SKM-1 treated with dmso at 0.1 percent for 144 hours (cell line): ENCODE measurements around the gene ARTN.

ENCODE experiments used
- DNase-seq: peaks from one replicate; lab custom pipeline; 2025; ENCODE audit not compliant: unreplicated experiment; lab: John Stamatoyannopoulos, UW

The ARTN gene

DNA sequence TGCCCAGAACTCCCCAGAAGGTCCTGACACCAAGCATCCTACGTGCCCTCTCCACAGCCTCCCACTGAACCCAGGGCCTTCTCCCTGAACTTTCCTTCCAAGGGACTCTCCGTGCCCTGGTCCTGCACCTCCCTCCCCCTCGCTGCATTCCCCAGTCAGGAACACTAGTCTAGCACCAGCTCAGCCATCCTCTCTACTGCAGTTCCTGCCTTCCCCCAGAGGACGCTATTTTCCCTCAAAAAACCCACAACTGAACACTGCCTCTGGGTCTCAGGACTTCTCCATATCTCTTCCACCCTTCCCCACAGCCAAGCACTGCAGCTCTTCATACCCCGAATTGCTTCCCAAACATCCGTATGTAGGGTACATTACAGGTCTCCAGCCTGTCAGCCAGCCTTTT is 12.6 kb upstream of the ARTN start:
- DNase-seq, result no peak

GRCh38 chr1:43924516-43924915 is 9.1 kb upstream of the ARTN start:
- no peak for DNase-seq

GRCh38 chr1:43925846-43926245 is 7.8 kb upstream of the ARTN start:
- DNase-seq, result no peak

DNA sequence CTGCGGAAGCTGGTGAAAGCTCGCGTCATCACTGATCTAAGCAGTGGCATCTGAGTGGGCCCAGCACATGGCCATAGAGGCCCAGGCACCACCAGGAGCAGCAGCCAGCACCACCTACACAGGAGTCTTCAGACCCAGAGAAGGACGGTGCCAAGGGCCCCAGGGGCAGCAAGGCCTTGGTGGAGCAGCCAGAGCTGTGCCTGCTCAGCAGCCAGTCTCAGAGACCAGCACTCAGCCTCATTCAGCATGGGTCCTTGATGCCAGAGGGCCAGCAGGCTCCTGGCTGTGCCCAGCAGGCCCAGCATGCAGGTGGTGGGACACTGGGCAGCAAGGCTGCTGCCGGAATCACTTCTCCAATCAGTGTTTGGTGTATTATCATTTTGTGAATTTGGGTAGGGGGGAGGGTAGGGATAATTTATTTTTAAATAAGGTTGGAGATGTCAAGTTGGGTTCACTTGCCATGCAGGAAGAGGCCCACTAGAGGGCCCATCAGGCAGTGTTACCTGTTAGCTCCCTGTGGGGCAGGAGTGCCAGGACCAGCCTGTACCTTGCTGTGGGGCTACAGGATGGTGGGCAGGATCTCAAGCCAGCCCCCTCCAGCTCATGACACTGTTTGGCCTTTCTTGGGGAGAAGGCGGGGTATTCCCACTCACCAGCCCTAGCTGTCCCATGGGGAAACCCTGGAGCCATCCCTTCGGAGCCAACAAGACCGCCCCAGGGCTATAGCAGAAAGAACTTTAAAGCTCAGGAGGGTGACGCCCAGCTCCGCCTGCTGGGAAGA is 3.2 kb upstream of the ARTN start:
- no peak for DNase-seq

DNA sequence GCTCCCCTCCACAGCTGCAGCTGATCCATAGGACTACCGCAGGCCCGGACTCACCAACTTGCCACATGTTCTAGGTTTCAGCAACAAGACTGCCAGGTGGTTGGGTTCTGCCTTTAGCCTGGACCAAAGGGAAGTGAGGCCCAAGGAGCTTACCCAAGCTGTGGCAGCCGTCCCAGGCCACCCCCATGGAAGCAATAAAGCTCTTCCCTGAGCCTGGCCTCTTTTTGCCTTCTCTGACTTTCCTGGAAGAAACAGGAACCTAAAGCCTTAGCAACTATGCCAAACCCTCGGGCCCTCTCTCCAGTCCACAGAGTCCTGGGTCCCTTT is 2.7 kb upstream of the ARTN start:
- DNase-seq, result no peak

GRCh38 chr1:43931711-43932660 is 1.6 kb upstream of the ARTN start:
- DNase-seq, result no peak

- DNase-seq, result no peak
Measured at GRCh38 chr1:43932786-43933385, 715 bp upstream of the ARTN start.

DNA sequence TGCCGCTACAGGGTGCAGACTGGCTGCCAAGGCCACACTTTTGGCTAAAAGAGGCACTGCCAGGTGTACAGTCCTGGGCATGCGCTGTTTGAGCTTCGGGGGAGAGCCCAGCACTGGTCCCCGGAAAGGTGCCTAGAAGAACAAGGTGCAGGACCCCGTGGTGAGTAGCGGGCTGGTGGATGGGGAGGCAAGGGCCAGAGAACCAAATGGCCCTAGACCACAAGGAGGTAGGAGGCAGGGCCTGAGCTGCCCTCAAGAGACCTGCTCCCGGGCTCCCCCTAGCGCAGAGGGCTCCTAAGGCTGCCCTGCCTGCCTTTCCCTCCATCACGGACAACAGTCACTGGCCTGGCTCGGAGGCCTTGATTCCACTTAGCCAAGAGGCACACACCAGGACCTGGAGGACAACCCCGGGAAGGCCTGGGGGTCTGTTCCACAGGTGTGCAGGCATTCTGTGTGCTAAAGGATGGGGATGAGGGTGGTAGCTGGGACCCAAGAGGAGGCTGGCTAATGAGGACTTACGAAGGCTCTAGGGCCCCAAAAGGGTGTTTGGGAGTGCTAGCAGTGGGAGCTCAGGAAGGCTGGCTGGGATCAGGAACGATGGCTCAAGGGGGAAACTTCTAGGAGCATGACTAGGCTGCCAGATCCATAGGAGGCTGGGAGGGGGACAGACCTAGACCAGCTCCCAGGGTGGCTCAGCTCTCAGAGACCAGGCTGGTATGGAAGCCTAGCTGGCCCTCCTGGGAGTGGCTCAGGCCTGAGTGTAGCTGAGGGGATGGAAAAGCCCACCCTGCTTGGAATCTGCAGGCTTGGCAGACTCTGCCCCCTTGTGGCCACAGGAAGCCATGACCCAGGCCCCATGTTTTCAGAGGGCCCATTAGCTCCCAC is 742 bp downstream of the ARTN start:
- DNase-seq, result peak; percentile 44

DNA sequence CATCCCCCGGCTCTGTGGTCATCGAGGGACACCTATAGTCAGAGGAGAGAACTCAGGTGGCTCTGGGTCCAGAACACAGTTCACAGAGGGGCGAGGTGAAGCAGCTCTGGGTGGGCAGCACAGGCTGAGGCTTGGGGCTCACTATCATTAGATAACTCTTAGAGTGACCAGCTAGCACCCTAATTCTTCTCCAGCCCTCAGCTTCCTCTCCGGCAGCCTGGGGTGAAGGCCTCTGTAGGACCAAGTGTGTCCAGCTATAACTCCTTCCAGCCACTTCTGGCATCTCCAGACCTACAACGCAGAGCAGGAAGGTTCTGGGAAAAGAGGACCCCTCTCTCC is 1.4 kb downstream of the ARTN start:
- no peak for DNase-seq

- DNase-seq, result no peak
Measured at GRCh38 chr1:43935711-43936427, 2.3 kb downstream of the ARTN start.

GRCh38 chr1:43936431-43937151 is 3.0 kb downstream of the ARTN start:
- no peak for DNase-seq

- no peak for DNase-seq
Measured at GRCh38 chr1:43937179-43937865, 3.7 kb downstream of the ARTN start.

GRCh38 chr1:43938383-43938782 is 4.8 kb downstream of the ARTN start:
- no peak for DNase-seq

DNA sequence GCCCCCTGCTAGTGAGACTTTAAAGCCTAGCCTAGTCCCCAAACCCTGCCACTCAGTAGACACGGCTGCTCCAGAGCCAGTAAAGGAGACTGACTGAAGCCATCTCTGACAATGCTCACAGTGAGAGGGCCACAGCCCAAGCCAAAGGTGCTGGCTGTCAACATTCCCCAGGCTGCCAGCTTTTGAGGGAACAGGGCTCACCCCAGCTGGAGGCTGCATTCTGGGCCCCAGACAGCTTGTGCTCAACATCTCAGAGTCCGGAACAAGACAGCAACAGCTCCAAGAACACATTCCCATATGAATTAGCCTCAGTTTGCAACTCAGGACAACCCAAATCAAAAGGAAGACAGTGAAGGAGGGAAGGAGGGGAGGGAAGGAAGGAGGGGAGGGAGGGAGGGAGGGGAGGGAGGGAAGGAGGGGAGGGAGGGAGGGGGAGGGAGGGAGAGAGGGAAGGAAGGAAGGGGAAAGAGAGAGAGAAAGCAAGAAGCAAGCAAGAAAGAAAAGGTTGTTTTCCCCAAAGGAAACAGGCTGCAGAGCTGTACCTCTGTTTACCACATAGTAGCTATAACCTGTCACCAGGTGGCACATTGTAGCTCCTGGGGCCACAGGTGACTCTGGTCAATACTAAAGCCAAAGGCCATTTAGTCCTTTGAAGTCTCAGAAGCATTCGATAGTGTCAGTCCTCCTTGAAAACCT is 5.4 kb downstream of the ARTN start:
- DNase-seq, result no peak

DNA sequence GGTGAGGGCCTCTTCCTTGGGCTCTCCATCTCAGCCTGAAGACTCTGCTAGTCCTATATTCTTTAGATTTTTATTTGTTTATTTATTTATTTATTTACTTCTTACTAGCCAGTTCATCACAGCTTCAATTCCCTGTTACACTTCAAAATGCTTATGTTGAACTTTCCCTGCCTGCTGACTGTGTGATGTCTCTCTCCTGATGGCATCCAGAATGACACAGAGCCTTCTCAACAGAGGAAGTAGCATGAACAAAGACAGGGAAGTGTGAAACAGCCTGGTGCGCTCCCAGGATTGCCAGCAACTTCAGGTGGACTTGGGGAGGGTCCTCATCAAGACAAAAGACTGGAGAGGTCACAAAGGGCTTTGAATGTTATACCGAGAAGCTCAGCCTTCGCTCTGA is 8.8 kb downstream of the ARTN start:
- DNase-seq, result no peak

DNA sequence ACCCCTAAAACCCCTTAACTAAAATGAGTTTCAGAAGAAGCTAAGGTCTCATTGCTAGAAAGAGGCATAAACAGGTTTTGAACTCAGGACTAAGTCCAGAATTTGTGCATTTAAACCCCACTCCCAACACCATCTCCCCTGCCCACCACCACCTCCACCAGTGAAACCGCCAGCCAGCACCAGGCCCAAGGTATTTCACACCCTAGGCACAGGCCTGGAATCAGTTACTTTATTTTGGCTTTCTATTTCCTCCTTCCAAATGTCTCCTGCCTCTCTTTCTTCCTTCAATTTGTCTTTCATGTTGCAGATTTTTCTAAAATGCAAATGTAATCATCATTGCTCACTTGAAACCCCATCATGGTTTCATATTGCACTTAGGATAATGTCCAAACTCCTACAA is 11.3 kb downstream of the ARTN start:
- no peak for DNase-seq

DNA sequence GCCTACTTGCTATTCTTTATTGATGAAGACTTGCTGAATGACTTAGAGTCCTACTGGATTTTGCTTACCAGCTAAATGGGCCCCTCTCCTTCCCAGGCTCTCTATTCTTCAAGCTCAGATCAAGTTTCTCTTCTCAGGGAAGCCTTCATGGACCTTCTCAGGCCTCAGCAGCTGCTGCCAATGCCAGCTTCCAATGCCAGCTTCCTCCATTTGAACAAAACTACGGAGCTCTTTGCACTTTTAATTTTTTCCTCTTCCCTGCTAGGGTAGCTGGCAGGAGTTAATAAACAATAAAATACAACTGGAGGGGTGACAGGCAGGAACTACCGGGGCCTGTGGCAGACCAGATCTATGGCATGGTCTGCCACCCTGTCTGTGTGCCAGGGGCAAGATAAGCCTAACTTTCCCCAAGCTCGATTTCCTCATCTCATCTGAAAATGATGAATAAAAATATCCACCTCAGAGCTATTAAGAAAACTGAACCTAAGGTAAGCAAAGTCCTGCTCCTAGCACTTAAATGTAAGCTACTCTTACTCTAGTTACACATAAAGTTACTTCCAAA is 12.2 kb downstream of the ARTN start:
- no peak for DNase-seq
